ENCODE measurements around the gene PERM1.

DNA sequence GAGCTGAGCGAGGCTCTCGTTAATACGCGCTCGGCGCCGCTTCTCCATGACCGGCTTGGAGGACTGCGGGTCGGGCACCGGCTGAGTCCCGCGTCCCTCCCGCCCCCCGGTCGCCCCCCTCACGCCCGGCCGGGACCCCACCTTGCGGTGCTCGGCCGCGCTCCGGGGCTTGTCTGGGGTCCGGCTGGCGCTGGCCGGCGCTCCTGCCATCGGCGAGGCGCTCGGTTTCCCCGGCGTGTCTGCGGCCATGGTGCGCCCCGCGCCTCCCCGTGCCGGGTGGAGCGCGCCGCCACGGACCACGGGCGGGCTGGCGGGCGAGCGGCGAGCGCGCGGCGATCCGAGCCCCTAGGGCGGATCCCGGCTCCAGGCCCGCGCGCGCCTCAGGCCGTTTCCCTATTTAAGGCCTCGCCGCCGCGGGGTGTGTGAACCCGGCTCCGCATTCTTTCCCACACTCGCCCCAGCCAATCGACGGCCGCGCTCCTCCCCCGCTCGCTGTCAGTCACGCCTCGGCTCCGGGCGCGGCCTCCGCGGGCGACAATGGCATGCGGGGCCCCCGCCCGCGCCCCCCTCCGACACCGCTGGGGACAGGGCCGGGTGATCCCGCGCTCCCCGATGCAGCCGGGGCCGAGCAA, 17.9 kb upstream of the PERM1 start, which contains the start of gene HES4:
- TF ChIP-seq, protein P1, sequence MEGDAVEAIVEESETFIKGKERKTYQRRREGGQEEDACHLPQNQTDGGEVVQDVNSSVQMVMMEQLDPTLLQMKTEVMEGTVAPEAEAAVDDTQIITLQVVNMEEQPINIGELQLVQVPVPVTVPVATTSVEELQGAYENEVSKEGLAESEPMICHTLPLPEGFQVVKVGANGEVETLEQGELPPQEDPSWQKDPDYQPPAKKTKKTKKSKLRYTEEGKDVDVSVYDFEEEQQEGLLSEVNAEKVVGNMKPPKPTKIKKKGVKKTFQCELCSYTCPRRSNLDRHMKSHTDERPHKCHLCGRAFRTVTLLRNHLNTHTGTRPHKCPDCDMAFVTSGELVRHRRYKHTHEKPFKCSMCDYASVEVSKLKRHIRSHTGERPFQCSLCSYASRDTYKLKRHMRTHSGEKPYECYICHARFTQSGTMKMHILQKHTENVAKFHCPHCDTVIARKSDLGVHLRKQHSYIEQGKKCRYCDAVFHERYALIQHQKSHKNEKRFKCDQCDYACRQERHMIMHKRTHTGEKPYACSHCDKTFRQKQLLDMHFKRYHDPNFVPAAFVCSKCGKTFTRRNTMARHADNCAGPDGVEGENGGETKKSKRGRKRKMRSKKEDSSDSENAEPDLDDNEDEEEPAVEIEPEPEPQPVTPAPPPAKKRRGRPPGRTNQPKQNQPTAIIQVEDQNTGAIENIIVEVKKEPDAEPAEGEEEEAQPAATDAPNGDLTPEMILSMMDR (IDR thresholded peaks at IDR 0.05): no peak
- TF ChIP-seq POLR2A (IDR thresholded peaks at IDR 0.05): peak; percentile 88

All from prostate gland (tissue), 2 donors.